ENCODE results near the gene MFAP1. TPM values are rescaled to one million over a fixed set of nuclear protein-coding genes. Genes with fewer than 3 reads are reported as not detected.
"Not testable (repeated sequence)": the region's sequence is repeated elsewhere in the genome, so short reads cannot be mapped to it uniquely, and the experiment has no call there.

MFAP1 gene
- total RNA-seq, 1 donor from 2014 or later = 21.9 TPM

- Histone ChIP-seq H3K36me3 (ENCODE audit: control insufficient read depth in 3 of 3, insufficient read depth in 3 of 3, low read length in 3 of 3) (no peaks in the 10 kb centered on the region), H3K4me1 (ENCODE audit: control insufficient read depth in 3 of 3, insufficient read depth in 3 of 3, low read length in 3 of 3) (no peaks in the 10 kb centered on the region), H3K9me3 (ENCODE audit: control insufficient read depth in 3 of 3, low read length in 3 of 3) (no peaks in the 10 kb centered on the region), H3K4me3 (ENCODE audit: low read length in 3 of 3) (no peak overlapping the region), H3K9ac (ENCODE audit: low read depth in 1 of 3, low read length in 3 of 3) (no peak overlapping the region), H3K27ac (ENCODE audit: low read depth, low read length) (no peak overlapping the region), H3K27me3 (ENCODE audit: control insufficient read depth in 3 of 3, insufficient read depth in 3 of 3, low read length in 3 of 3) (no peaks in the 10 kb centered on the region)
Measured at GRCh38 chr15:43851251-43851650, 26.8 kb upstream of the MFAP1 start.

DNA sequence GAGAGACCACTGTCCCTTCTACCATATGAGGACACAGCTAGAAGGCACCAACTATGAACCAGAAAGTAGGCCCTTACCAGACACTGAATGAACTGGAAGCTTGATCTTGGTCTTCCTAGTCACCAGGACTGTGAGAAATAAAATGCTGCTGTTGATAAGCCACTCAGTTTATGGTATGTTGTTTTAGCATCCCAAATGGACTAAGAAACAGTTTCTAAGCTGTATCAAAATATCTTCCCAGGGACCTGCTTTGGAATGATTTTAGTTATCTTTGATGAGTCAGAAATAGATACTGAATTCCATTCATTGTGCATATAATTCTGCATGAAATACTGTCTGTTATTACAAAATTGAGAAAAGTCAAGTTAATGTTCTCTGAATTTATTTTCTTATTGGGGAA is 20.9 kb upstream of the MFAP1 start:
- H3K4me3 ChIP-seq (ENCODE audit: low read length in 3 of 3) = no peak overlapping the region
- H3K27ac ChIP-seq (ENCODE audit: low read depth, low read length) = no peak overlapping the region
- no peak overlapping the region for H3K9ac ChIP-seq (ENCODE audit: low read depth in 1 of 3, low read length in 3 of 3)
- no peaks in the 10 kb centered on the region for H3K36me3 ChIP-seq (ENCODE audit: control insufficient read depth in 3 of 3, insufficient read depth in 3 of 3, low read length in 3 of 3)
- no peaks in the 10 kb centered on the region for H3K27me3 ChIP-seq (ENCODE audit: control insufficient read depth in 3 of 3, insufficient read depth in 3 of 3, low read length in 3 of 3)
- H3K4me1 ChIP-seq (ENCODE audit: control insufficient read depth in 3 of 3, insufficient read depth in 3 of 3, low read length in 3 of 3) = no peaks in the 10 kb centered on the region
- H3K9me3 ChIP-seq (ENCODE audit: control insufficient read depth in 3 of 3, low read length in 3 of 3) = no peaks in the 10 kb centered on the region

- not testable (repeated sequence) for H3K36me3 ChIP-seq (ENCODE audit: control insufficient read depth in 3 of 3, insufficient read depth in 3 of 3, low read length in 3 of 3); H3K4me3 ChIP-seq (ENCODE audit: low read length in 3 of 3); H3K27me3 ChIP-seq (ENCODE audit: control insufficient read depth in 3 of 3, insufficient read depth in 3 of 3, low read length in 3 of 3); H3K9me3 ChIP-seq (ENCODE audit: control insufficient read depth in 3 of 3, low read length in 3 of 3); H3K4me1 ChIP-seq (ENCODE audit: control insufficient read depth in 3 of 3, insufficient read depth in 3 of 3, low read length in 3 of 3); H3K9ac ChIP-seq (ENCODE audit: low read depth in 1 of 3, low read length in 3 of 3); H3K27ac ChIP-seq (ENCODE audit: low read depth, low read length)
Measured at GRCh38 chr15:43832485-43832884, 8.0 kb upstream of the MFAP1 start.

- not testable (repeated sequence) for H3K27me3 ChIP-seq (ENCODE audit: control insufficient read depth in 3 of 3, insufficient read depth in 3 of 3, low read length in 3 of 3); H3K27ac ChIP-seq (ENCODE audit: low read depth, low read length); H3K9me3 ChIP-seq (ENCODE audit: control insufficient read depth in 3 of 3, low read length in 3 of 3); H3K4me3 ChIP-seq (ENCODE audit: low read length in 3 of 3); H3K4me1 ChIP-seq (ENCODE audit: control insufficient read depth in 3 of 3, insufficient read depth in 3 of 3, low read length in 3 of 3); H3K9ac ChIP-seq (ENCODE audit: low read depth in 1 of 3, low read length in 3 of 3); H3K36me3 ChIP-seq (ENCODE audit: control insufficient read depth in 3 of 3, insufficient read depth in 3 of 3, low read length in 3 of 3)
Measured at GRCh38 chr15:43831519-43832052, 7.1 kb upstream of the MFAP1 start.

DNA sequence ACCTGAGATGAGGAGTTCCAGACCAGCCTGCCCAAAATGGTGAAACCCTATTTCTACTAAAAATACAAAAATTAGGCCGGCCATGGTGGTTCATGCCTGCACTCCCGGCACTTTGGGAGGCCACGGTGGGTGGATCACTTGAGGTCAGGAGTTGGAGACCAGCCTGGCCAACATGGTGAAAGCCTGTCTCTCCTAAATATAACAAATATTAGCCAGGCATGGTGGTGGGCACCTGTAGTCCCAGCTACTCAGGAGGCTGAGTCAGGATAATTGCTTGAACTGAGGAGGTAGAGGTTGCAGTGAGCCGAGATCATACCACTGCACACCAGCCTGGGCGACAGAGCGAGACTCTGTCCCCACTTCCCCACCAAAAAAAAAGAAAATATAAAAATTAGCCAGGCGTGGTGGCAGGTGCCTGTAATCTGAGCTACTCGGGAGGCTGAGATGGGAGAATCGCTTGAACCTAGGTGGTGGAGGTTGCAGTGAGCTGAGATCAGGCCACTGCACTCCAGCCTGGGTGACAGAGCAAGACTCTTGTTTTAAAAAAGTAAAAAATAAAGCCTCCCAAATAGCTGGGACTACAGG is 6.3 kb upstream of the MFAP1 start:
- H3K9ac ChIP-seq (ENCODE audit: low read depth in 1 of 3, low read length in 3 of 3); H3K9me3 ChIP-seq (ENCODE audit: control insufficient read depth in 3 of 3, low read length in 3 of 3); H3K27ac ChIP-seq (ENCODE audit: low read depth, low read length); H3K4me3 ChIP-seq (ENCODE audit: low read length in 3 of 3); H3K4me1 ChIP-seq (ENCODE audit: control insufficient read depth in 3 of 3, insufficient read depth in 3 of 3, low read length in 3 of 3); H3K27me3 ChIP-seq (ENCODE audit: control insufficient read depth in 3 of 3, insufficient read depth in 3 of 3, low read length in 3 of 3); H3K36me3 ChIP-seq (ENCODE audit: control insufficient read depth in 3 of 3, insufficient read depth in 3 of 3, low read length in 3 of 3): not testable (repeated sequence)

GRCh38 chr15:43829951-43830540 is 5.6 kb upstream of the MFAP1 start:
- H3K9ac ChIP-seq (ENCODE audit: low read depth in 1 of 3, low read length in 3 of 3); H3K4me1 ChIP-seq (ENCODE audit: control insufficient read depth in 3 of 3, insufficient read depth in 3 of 3, low read length in 3 of 3); H3K9me3 ChIP-seq (ENCODE audit: control insufficient read depth in 3 of 3, low read length in 3 of 3); H3K27ac ChIP-seq (ENCODE audit: low read depth, low read length); H3K27me3 ChIP-seq (ENCODE audit: control insufficient read depth in 3 of 3, insufficient read depth in 3 of 3, low read length in 3 of 3); H3K4me3 ChIP-seq (ENCODE audit: low read length in 3 of 3); H3K36me3 ChIP-seq (ENCODE audit: control insufficient read depth in 3 of 3, insufficient read depth in 3 of 3, low read length in 3 of 3): not testable (repeated sequence)

DNA sequence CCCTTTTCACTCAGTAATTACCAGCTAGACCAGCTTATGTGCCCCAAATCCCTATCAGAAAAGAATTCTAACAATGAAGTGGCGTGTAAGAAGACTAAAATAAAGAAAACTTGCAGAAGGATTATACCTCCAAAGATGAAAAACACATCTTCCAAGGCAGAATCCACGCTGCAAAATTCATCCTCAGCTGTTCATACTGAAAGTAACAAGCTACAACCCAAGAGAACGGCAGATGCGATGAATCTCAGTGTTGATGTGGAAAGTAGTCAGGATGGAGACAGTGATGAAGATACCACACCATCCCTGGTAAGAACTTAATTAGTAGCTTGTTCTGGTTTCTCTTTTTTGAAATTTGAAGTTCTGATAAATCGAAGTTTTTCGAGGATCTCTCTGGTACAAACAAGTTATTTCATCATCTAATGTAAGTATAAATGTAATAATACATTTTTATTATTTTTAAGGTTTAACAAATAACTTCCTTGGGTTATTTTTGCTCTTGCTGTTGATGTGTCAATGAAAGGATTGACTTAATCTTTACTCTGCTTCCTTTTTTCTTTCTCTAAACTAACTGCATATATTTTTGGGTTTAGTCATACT is 3.7 kb upstream of the MFAP1 start:
- Histone ChIP-seq H3K9ac (ENCODE audit: low read depth in 1 of 3, low read length in 3 of 3) (no peak overlapping the region), H3K4me3 (ENCODE audit: low read length in 3 of 3) (no peak overlapping the region), H3K27ac (ENCODE audit: low read depth, low read length) (no peak overlapping the region), H3K9me3 (ENCODE audit: control insufficient read depth in 3 of 3, low read length in 3 of 3) (no peaks in the 10 kb centered on the region), H3K36me3 (ENCODE audit: control insufficient read depth in 3 of 3, insufficient read depth in 3 of 3, low read length in 3 of 3) (no peaks in the 10 kb centered on the region), H3K27me3 (ENCODE audit: control insufficient read depth in 3 of 3, insufficient read depth in 3 of 3, low read length in 3 of 3) (peaks cover 0 to 3% (median 0%) of the 10 kb centered on the region in 3 donors), H3K4me1 (ENCODE audit: control insufficient read depth in 3 of 3, insufficient read depth in 3 of 3, low read length in 3 of 3) (peaks cover 10 to 12% (median 12%) of the 10 kb centered on the region in 3 donors)

GRCh38 chr15:43826508-43827341 is 2.2 kb upstream of the MFAP1 start, which contains the start of gene WDR76:
Gene WDR76, plus strand, starts transcription at chr15:43827002. Its CDS starts 31 bp downstream, at chr15:43827033.
- Histone ChIP-seq H3K4me1 (ENCODE audit: control insufficient read depth in 3 of 3, insufficient read depth in 3 of 3, low read length in 3 of 3) (peaks cover 12 to 17% (median 12%) of the 10 kb centered on the region in 3 donors), H3K9ac (ENCODE audit: low read depth in 1 of 3, low read length in 3 of 3) (peak within 1 kb of the TSS; percentile 30 to 70 (median 38)), H3K27ac (ENCODE audit: low read depth, low read length) (peak within 1 kb of the TSS; percentile 36)

DNA sequence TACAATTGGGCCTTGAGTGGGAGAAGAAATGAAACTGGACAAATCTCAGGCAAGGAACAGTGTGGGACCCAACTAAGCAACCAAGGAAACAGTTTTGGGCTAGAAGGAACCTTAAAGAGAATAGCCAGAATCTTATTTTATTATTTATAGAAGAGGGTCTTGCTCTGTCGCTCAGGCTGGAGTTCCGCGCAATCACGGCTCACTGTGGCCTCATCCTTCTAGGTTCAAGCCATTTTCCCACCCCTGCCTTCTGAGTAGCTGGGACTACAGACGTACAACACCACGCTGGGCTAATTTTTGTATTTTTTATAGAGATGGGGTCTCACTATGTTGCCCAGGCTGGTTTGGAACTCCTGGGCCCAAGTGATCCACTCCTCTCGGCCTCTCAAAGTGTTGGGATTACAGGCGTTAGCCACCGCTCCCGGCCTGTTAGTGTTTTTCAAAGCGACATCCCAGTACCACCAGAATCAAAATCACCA is 1.6 kb upstream of the MFAP1 start:
- Histone ChIP-seq H3K4me1 (ENCODE audit: control insufficient read depth in 3 of 3, insufficient read depth in 3 of 3, low read length in 3 of 3) (peaks cover 12 to 19% (median 12%) of the 10 kb centered on the region in 3 donors), H3K27me3 (ENCODE audit: control insufficient read depth in 3 of 3, insufficient read depth in 3 of 3, low read length in 3 of 3) (peaks cover 0 to 3% (median 0%) of the 10 kb centered on the region in 3 donors), H3K9me3 (ENCODE audit: control insufficient read depth in 3 of 3, low read length in 3 of 3) (no peaks in the 10 kb centered on the region), H3K27ac (ENCODE audit: low read depth, low read length) (no peak overlapping the region), H3K36me3 (ENCODE audit: control insufficient read depth in 3 of 3, insufficient read depth in 3 of 3, low read length in 3 of 3) (no peaks in the 10 kb centered on the region), H3K4me3 (ENCODE audit: low read length in 3 of 3) (peak overlapping the region in 1 of 3 donors; percentile 43), H3K9ac (ENCODE audit: low read depth in 1 of 3, low read length in 3 of 3) (no peak overlapping the region)

More at GRCh38 chr15:43826508-43827341, 2.2 kb upstream of the MFAP1 start, which contains the start of gene WDR76:
- H3K36me3 ChIP-seq (ENCODE audit: control insufficient read depth in 3 of 3, insufficient read depth in 3 of 3, low read length in 3 of 3) = no peaks in the 10 kb centered on the region
- H3K27me3 ChIP-seq (ENCODE audit: control insufficient read depth in 3 of 3, insufficient read depth in 3 of 3, low read length in 3 of 3) = peaks cover 0 to 3% (median 0%) of the 10 kb centered on the region in 3 donors
- peak within 1 kb of the TSS; percentile 64 to 67 (median 65) for H3K4me3 ChIP-seq (ENCODE audit: low read length in 3 of 3)
- no peaks in the 10 kb centered on the region for H3K9me3 ChIP-seq (ENCODE audit: control insufficient read depth in 3 of 3, low read length in 3 of 3)
